Erythroblast (primary cell): ENCODE results near the gene CAGE1.

Experiments used
- DNase-seq, 2 experiments: peaks; one replicate each; lab custom pipeline; 2025; lab: John Stamatoyannopoulos, UW
- GATA1 ChIP-seq: IDR thresholded peaks from 2 replicates; pipeline ENCODE4 v1.6.1; 2011; ENCODE audit warnings: low read depth, mild to moderate bottlenecking, control low read depth, low read length, moderate library complexity
- POLR2A ChIP-seq: IDR thresholded peaks from 2 replicates; pipeline ENCODE4 v1.6.1; 2011; ENCODE audit warnings: mild to moderate bottlenecking, low read length

Gene CAGE1

DNA sequence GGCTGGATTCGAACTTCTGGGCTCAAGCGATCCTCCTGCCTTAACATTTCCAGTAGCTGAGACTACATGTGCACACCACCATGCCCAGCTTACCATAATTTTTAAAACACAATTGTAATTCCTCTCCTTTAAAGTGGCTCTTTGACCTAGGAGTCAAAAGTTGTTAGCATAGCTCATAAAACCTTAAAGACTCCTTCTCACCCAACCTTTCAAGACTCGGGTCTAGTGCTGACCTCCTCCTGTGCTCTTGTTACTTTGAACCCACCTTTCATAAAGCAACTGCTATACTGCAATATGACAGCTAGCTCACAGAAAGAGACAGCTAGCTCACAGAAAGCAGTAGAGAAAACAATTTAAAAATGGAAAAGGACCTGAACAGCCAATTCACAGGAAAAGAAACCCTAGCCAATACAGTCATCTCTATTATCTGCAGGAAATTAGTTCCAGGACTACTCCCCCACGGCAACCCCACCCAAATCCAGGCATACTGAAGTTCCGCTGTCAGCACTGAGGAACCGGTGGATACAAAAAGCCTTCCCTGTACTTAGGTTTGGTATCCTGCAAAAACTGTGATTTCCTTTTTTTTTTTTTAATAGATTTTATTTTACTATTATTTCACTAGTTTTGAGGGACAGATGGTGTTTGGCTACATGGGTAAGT is 96.8 kb downstream of the CAGE1 start:
- no peak for TF ChIP-seq GATA1
- DNase-seq, result no peak

DNA sequence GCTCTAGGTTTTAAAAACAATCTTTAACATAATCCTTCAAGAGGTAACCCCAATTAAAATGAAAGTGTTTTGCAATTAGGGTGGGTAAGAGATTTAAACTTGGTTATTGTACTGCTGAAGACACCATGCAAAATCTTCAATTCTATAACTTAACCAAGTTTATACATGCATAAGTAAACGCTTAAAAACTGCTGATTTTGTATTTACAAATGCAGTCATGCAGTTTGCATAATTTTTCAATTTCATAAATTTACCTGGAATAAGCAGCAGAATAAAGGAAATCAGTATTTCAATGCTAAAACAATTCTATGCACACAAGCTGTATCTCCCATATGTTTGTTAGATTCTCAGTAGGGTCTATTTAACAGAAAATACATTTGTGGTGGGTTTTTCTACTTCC is 99.5 kb downstream of the CAGE1 start:
- DNase-seq, result no peak
- TF ChIP-seq GATA1, result no peak
- TF ChIP-seq POLR2A, result no peak

DNA sequence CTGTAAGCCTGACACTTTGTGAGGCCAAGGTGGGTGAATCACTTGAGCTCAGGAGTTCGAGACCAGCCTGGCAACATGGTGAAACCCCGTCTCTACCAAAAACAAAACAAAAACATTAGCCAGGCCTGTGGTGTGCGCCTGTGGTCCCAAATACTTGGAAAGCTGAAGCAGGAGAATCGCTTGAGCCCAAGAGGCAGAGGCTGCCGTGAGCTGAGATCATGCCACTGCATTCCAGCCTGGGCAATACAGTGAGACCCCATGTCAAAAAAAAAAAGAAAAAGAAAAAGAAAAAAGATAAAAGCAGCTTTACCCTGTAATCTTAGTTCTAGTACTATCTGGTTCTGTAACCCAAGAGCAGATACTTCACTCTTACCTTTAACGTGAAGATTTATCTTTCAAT is 104.1 kb downstream of the CAGE1 start:
- no peak for DNase-seq
- TF ChIP-seq POLR2A, result no peak
- TF ChIP-seq GATA1, result no peak

DNA sequence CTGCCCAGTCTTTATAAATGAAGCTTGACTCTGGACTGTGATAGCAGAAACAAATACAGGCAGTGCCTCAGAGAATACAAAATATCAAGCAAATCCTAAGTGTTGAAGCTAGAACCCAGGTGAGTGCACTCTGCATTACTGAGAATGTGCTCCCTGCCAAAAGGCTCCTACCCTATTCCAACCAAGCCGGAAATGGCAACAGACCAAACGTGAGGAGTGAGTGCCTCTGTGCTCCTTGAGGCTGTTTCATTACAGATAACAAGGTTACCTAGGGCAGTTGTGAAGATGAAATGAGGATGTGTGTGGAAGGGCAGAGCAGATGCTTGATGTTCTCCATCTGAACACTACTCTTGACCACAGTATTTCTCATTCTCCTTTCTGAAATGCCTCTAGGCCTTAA is 105.9 kb downstream of the CAGE1 start:
- no peak for DNase-seq
- TF ChIP-seq POLR2A, result no peak
- TF ChIP-seq GATA1, result no peak

DNA sequence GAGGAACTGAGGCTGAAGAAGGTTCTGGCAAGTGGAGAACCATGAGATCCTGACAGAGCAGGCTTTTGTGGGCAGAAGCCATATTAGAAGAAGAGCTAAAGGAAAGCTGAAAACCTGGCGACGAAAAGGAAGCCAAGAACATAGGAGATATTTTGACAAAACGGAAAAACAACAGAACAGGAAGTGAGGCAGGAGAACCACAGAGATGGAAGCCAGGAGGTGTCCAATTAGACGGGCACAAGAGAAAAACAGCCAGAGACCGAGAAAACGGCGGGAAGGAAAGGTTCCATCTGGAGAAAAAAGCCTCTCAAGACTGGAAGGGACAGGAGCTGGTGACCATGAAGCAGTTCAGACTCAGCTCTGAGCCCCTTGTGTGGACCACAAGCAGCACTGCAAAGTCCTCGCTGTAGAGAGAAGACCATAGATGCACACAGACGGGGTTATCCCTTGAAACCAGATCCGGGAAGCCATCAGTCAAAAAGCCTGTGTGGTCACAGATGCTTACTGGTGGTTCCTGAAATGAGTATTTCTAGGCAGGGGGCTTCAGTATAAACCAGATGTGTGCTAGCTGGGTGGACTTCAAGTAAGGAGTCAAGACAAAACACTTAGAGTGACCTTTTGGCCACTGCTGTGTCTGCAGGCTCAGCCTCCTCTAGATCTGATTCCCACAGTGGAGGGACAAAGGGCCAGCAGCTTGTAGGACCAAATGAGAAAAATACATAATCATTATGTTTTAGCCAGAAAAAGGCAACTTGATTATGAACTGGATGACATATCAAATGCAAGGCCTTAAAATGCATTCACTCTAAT is 107.2 kb downstream of the CAGE1 start:
- DNase-seq, result no peak
- TF ChIP-seq POLR2A (no peak), GATA1 (no peak)
